HG03095 (cell line): ENCODE measurements around the gene LRP1-AS.

Source experiments
- ATAC-seq: cut with Tn5 transposase; IDR thresholded peaks from one replicate; pipeline ENCODE4 v1.9.1; 2021; ENCODE audit warnings: moderate library complexity; ENCODE audit not compliant: unreplicated experiment

Gene LRP1-AS

DNA sequence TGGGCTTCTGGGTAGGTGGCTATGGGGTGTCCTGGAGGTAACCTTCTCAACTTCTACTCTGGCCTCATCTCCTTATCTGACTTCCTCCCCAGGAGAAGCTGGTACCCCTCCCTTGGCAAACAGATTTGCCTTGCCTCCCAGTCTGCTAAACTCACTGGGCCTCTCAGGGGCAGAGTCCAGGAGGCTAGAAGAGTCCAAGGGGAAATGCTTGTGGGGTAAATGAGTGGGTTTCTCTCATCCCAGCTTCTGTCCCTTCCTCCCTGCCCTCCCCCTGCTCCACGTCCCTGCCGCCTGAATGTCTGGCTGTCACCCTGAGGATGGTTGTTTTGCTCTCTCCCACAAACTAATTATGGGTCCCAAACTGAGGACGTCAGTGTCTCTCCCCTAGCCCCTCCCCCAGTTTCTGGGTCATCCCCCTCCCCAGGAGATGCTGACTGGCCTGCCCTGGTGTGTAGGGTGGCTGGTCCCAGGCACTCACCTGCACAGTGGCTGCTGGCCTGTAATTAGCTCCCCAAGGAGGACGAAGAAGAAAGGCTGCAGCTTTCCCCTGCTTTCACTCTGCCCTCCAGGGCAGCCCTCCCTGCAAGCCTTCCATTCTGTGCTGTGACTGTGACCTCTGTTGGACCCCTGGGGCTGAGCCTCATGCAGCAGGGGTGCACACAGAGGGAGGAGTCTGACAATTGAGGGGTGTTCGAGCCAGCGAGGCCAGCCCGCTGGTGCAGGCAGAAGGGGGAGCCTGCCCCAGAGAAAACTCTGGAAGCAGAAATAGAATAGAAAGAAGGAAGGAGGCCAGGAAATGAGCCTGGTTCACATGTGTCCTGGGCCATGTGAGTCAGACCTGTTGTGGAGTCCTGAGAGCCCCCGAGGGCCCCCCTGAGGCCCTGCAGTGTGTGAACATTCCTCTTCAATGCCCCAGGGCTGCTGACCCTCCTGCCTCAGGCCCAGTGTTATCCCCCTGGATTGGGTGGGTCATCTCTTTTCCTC, at the start of gene LRP1-AS:
Gene LRP1-AS, minus strand, starts transcription at position 659 of the 984 bp plus-strand sequence.
- ATAC-seq, result no peak

DNA sequence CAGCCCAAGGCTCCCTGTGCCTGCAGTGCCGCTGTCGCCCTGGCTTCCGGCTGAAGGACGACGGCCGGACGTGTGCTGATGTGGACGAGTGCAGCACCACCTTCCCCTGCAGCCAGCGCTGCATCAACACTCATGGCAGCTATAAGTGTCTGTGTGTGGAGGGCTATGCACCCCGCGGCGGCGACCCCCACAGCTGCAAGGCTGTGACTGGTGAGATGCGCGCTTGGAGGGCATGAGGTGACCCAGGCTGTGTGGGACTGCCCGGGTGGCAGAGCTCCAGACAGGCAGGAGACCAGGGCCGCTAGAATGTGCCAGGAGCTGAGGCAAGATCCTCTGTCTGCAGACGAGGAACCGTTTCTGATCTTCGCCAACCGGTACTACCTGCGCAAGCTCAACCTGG, 49.5 kb upstream of the LRP1-AS start:
- ATAC-seq, result no peak

DNA sequence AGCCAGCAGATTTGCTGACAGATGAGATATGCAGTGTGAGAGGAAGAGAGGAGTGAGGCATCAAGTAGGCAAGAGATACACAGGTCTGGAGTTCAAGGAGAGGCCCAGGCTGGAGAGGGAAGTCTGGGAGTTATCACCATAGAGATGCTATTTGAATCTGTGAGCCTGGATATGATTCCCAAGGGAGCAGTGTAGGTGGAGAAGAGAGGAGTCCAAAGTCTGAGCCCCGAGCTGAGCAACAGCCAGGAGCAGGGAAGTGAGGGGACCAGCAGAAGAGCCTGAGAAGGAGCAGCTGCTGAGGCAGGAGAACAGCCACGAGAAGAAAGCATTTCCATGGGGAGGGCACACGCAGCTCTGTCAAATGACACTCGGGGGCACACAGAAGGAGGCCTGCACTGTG, 49.0 kb upstream of the LRP1-AS start:
- no peak for ATAC-seq

DNA sequence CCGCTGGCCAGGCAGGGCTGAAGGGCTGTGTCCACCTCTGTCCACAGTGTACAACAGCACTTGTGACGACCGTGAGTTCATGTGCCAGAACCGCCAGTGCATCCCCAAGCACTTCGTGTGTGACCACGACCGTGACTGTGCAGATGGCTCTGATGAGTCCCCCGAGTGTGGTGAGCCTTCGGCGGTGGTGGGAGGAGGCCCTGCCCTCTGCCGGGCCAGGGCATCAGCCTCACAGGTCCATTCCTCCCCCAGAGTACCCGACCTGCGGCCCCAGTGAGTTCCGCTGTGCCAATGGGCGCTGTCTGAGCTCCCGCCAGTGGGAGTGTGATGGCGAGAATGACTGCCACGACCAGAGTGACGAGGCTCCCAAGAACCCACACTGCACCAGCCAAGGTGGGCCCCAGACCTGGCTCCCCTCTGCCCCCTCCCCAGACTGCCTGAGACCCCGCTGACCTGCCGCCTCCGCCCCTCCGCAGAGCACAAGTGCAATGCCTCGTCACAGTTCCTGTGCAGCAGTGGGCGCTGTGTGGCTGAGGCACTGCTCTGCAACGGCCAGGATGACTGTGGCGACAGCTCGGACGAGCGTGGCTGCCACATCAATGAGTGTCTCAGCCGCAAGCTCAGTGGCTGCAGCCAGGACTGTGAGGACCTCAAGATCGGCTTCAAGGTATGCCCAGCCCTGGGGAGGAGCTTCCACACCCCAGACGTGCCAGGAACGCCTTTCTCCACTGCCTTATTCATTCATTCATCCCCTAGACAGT, 48.4 kb upstream of the LRP1-AS start:
- ATAC-seq, result no peak

DNA sequence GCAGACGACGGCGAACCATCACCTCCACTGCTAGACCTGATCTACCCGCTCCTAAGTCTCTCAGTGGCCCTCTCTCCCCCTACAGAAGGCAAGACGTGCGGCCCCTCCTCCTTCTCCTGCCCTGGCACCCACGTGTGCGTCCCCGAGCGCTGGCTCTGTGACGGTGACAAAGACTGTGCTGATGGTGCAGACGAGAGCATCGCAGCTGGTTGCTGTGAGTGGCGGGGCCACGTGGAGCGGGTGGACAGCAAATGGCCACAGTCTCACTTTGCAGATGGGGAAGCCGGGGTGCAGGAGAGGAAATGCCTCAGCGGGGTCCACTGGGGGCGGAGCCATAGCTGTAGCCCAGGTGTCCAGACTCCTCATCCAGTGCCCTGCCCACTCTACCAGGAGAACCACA, 47.8 kb upstream of the LRP1-AS start:
- ATAC-seq, result no peak

DNA sequence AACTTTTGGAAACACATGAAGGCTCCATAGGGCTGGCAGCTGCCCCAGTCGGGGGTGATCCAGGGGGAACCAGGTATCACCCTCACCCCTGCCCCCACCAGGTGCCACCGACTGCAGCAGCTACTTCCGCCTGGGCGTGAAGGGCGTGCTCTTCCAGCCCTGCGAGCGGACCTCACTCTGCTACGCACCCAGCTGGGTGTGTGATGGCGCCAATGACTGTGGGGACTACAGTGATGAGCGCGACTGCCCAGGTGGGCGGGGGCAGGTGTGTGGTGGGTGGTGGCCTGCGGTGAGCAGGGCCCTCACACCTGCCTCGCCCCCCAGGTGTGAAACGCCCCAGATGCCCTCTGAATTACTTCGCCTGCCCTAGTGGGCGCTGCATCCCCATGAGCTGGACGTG, 46.8 kb upstream of the LRP1-AS start:
- no peak for ATAC-seq

DNA sequence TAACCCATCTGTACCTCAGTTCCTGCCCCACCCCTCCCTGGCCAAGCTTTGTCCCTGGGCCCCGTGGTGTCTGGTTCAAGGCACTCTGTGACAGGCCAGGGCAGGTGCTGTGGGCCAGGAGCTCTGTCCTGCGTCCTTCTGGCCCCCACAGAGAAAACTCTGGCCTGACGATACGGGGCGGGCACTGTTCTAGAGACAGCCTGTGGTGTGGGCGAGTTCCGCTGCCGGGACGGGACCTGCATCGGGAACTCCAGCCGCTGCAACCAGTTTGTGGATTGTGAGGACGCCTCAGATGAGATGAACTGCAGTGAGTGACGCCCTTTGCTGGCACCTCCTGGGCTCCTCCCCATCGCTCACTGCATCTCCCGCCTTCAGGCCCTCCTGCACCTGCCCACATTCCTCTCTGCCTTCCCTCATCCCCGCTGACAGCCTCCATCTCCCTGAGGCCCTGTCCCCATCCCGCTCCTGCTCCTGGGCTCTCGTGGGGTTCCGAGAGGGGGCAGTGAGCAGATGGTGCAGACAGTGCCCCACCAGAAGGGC, 46.4 kb upstream of the LRP1-AS start:
- ATAC-seq, result no peak

DNA sequence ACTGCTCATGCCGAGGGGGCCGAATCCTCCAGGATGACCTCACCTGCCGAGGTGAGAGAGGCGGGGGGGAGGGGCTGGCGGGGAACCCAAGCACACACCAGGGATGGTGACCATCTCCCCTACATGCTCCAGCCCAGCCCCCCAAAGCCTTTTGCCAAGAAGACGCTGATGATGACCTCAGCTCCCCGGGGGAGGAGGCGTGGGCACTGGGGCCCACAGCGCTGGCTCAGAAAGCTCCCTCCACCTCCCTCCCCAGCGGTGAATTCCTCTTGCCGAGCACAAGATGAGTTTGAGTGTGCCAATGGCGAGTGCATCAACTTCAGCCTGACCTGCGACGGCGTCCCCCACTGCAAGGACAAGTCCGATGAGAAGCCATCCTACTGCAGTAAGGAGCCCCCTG, 45.5 kb upstream of the LRP1-AS start:
- ATAC-seq, result no peak

DNA sequence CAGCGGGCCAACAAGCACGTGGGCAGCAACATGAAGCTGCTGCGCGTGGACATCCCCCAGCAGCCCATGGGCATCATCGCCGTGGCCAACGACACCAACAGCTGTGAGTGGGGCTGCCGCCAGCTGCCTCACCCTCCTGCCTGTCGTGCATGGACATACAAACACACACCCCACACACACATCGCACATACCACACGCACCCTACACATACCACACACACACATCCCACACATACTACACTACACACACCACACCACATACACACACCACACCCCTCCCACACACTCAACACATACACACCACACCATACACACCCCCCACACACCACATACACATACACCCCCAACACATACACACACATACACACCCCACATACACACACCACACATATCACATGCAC, 44.0 kb upstream of the LRP1-AS start:
- ATAC-seq, result no peak

DNA sequence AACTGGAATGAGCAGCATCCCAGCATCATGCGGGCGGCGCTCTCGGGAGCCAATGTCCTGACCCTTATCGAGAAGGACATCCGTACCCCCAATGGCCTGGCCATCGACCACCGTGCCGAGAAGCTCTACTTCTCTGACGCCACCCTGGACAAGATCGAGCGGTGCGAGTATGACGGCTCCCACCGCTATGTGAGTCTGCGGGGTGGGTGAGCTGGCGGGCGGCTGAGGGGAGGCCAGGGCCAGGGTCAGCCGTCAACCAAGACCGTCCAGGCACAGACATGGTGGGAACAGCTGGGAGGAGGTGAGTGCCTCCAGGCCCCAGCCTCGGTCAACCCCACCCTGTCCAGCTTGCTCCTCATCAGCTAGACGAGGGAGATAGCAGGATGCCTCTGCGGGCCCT, 43.4 kb upstream of the LRP1-AS start:
- no peak for ATAC-seq

DNA sequence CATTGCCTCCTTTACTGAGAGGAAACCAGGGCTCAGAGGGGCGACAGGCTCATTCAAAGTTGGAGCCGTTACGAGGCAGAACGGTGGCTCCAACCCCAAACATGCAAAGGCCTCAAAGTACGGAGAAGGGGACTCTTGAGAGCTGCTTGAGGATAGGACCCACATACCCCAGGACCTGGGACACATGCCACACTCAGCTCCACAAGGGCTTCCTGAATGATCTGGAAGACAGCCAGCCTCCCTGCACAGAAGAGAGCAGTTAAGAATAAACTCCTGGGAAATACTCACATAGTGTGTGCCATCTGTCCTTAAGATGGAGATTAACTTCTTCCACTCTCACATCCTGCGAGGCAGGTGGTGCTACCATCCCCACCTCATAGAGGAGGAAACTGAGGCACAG, 42.6 kb upstream of the LRP1-AS start:
- ATAC-seq, result no peak

DNA sequence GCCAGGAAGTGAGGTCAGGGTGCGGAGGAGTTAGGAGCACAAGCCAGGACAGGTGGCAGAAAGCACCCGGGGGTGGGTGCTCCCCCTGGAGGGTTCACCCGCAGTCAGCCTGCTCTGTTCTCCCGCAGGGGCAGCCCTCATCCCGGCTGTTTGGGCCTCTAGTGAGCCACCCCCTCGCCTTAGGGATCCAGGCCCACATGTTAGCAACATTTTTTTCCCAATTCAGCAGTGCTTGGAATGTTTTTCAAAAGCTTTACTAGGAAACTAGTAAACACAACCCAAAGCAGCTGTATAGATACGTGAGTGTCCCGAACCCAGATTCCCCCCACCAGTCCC, 40.6 kb upstream of the LRP1-AS start:
- no peak for ATAC-seq

DNA sequence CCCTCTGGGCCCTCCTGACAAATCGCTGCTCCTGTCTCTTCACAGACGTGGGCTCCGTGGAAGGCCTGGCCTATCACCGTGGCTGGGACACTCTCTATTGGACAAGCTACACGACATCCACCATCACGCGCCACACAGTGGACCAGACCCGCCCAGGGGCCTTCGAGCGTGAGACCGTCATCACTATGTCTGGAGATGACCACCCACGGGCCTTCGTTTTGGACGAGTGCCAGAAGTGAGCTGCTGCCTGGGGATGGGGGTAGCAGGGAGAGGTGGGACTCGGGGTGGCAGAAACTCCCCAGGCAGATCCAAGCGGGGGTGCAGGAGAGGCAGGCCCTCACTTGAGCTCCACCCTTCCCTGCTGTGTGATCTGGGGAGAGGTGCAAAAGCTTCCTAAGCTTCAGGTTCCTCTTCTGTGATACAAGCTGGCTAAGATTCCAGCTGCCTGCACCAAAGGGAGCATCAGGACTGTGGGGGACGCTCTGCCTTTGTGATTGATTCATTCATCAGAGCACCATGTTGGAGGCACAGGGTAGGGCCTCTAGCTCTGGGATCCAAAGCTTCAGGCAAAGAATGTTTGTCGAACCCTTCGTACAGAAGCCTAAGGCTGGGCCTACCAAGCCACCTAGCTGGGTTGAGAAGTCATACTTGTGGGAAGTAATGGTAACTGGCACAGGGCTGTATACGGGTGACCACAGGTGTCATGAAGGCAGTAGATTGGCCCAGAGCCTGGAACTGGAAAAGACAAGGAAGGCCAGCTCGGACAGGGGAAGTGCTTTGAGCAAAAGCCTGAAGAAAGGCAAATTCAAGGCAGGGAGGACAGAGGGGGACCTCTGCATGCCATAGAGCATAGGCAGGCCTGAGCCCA, 40.0 kb upstream of the LRP1-AS start:
- ATAC-seq, result no peak

DNA sequence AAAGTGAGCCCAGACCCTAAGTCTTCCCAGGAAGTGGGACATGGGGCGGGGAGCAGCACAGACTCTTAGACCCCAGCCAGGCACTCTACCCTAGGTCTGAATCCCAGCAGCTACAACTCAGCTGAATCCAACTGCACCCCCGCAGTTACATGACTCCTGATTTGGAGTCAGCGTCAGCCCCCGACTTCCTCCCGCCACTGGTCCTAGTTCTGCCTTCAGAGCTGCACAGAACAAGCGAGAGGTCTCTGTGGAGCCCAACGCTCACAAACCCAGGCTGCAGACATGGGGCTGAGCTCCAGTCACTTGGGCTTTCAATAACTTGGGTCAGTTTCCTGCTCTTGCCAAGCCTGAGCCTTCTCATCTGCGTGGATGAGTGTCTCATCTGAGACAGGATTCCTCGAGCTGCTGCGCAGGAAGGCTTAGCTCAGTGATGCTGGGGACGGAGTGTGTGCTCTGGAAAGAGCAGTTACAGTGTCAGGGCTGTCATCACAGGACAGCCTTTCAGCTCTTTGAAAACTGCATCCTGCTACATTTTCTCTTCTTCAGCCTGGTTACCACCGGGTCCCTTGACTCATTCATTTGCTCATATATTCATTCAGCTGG, 38.6 kb upstream of the LRP1-AS start:
- no peak for ATAC-seq

DNA sequence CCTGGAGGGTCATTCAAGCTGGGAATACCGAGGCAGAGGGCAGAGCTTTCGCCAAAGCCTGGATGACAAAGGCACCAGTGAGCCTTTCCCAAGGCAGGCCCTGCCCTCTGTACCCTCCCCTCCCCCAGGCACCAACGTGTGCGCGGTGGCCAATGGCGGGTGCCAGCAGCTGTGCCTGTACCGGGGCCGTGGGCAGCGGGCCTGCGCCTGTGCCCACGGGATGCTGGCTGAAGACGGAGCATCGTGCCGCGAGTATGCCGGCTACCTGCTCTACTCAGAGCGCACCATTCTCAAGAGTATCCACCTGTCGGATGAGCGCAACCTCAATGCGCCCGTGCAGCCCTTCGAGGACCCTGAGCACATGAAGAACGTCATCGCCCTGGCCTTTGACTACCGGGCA, 38.0 kb upstream of the LRP1-AS start:
- no peak for ATAC-seq

DNA sequence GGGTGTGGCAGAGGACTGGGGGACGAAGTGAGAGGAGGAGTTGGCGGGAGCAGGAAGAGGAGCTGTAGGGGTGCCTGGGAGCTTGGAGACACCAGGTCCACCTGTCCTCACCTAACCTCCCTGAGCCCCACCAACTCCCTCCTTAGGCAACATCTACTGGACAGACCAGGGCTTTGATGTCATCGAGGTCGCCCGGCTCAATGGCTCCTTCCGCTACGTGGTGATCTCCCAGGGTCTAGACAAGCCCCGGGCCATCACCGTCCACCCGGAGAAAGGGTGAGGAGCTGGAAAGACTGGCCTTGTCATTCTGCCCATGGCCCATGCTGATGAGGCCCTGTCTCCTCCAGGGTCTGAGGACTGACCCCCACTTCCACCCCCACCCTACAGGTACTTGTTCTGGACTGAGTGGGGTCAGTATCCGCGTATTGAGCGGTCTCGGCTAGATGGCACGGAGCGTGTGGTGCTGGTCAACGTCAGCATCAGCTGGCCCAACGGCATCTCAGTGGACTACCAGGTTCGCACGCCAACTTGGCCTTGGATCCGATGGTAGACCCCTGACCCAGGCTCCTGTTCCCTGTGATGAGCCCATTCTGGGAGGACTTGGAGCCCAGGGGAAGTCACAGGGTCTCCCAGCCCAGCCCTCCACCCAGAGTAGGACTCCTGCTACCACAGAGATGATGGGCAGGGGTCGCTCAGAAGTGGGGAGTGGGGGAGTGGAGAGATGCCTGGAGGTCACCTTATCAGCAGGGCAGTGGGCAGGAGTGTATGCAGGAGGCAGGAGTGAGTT, 36.7 kb upstream of the LRP1-AS start:
- ATAC-seq, result no peak

DNA sequence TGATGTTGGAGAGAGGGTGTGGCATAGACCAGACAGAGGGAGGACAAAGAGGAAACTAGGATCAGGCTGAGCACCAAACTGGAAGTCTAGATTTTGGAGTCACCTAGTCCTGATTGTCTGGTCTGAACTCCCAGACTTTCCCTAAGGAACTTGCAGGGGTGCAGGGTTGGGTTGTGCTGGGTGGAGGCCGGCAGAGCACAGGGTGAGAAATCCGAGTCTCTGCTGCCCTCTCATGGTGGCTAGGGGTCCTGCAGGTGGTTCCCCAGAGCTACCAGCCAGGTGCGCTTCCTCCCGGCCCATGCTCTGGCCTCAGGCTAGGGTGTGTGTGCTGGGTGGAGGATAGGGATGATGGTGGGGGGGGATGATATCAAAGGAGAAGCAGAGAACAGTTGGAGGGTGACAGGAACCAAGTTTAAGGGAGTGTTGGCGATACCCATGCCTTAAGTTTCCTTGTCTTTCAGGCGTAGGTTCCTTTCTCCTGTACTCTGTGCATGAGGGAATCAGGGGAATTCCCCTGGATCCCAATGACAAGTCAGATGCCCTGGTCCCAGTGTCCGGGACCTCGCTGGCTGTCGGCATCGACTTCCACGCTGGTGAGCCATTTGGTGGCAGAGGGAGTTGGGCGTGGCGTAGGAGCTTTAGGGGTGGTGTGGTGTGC, 35.6 kb upstream of the LRP1-AS start:
- ATAC-seq, result peak; percentile 93

DNA sequence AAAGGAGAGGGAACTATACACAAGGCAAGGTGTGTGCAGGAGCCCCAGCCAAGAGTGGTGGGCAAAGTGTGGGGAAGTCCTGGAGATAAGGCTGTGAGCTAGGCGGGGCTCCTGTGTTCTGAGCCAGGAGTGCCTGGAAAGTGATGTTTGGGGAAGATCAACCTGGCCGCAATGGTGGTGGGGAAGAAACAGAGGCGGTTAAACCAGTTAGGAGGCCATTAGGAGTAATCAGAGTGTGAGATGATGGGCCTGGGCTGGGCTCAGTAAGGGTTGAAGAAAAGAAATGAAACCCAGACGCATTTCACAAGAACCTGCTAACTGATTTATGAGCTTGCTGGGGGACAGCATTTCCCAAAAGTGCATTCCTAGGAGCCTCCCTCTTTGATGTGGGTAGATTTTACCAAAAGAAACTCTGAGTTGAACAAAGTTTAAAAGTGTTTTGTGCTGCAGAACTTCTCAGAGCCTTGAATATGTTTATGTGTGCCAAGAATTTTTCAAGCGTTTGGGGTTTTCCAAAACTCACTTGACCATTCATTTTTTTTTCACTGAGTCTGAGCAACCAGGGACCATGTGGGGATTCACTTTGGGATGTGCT, 34.2 kb upstream of the LRP1-AS start:
- no peak for ATAC-seq

DNA sequence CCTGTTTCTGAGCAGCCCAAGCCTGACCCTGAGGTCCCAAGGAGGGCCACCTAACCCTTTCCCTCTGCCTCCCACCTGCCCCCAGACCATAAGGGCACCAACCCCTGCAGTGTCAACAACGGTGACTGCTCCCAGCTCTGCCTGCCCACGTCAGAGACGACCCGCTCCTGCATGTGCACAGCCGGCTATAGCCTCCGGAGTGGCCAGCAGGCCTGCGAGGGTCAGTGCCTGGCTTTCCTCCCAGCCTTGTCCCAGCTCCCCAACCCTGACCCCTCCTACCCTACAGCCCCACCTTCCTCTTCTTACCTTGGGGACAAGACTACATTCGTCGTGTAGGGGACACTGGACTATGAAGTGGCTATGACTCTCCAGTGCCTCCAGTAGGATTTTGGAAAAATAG, 33.7 kb upstream of the LRP1-AS start:
- ATAC-seq, result no peak
